ENCODE results near the gene TECPR2. TPM values are rescaled to one million over a fixed set of nuclear protein-coding genes. Genes with fewer than 3 reads are reported as not detected.

TECPR2 gene
- total and polyA plus RNA-seq, 2 of the 13 experiments (the other 11 are each of a cell fraction or from before 2014, with no cell fraction given): 3.5 to 5.7 TPM

- peak; percentile 46; the same call in 1 of the 2 replicates for TF ChIP-seq HINFP (CRISPR knock-in tag; IDR thresholded peaks at IDR 0.05; ENCODE audit: low read depth)
- 0 out of 2 replicates have a peak, but pooled peaks have one; percentile 18 for TF ChIP-seq ATF1 (CRISPR knock-in tag; IDR thresholded peaks at IDR 0.05)
- no peak for TF ChIP-seq ZNF773 (CRISPR knock-in tag; IDR thresholded peaks at IDR 0.05; ENCODE audit: borderline replicate concordance)
- TF ChIP-seq, protein P1, sequence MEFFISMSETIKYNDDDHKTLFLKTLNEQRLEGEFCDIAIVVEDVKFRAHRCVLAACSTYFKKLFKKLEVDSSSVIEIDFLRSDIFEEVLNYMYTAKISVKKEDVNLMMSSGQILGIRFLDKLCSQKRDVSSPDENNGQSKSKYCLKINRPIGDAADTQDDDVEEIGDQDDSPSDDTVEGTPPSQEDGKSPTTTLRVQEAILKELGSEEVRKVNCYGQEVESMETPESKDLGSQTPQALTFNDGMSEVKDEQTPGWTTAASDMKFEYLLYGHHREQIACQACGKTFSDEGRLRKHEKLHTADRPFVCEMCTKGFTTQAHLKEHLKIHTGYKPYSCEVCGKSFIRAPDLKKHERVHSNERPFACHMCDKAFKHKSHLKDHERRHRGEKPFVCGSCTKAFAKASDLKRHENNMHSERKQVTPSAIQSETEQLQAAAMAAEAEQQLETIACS (CRISPR knock-in tag; IDR thresholded peaks at IDR 0.05): no peak
- TF ChIP-seq STAT5B (CRISPR knock-in tag; IDR thresholded peaks at IDR 0.05): no peak
- TF ChIP-seq ZNF761 (CRISPR knock-in tag; conservative IDR thresholded peaks at IDR 0.05): 0 out of 2 replicates have a peak, but pooled peaks have one; percentile 20
- peak; percentile 66; the same call in 1 of the 2 replicates for TF ChIP-seq TAF1 (CRISPR knock-in tag; IDR thresholded peaks at IDR 0.05)
- peak; percentile 6; the same call in 1 of the 2 replicates for TF ChIP-seq SMAD3 (CRISPR knock-in tag; IDR thresholded peaks at IDR 0.05)
- TF ChIP-seq POLR2G (IDR thresholded peaks at IDR 0.05; ENCODE audit: low read depth, low read length): peak; percentile 79
- TF ChIP-seq, protein P2, sequence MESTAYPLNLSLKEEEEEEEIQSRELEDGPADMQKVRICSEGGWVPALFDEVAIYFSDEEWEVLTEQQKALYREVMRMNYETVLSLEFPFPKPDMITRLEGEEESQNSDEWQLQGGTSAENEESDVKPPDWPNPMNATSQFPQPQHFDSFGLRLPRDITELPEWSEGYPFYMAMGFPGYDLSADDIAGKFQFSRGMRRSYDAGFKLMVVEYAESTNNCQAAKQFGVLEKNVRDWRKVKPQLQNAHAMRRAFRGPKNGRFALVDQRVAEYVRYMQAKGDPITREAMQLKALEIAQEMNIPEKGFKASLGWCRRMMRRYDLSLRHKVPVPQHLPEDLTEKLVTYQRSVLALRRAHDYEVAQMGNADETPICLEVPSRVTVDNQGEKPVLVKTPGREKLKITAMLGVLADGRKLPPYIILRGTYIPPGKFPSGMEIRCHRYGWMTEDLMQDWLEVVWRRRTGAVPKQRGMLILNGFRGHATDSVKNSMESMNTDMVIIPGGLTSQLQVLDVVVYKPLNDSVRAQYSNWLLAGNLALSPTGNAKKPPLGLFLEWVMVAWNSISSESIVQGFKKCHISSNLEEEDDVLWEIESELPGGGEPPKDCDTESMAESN (CRISPR knock-in tag; conservative IDR thresholded peaks at IDR 0.05): peak; percentile 71; the same call in 1 of the 2 replicates
- 0 out of 2 replicates have a peak, but pooled peaks have one; percentile 47 for TF ChIP-seq ZSCAN21 (CRISPR knock-in tag; IDR thresholded peaks at IDR 0.05; ENCODE audit: borderline replicate concordance)
- peak; percentile 15; the same call in 1 of the 2 replicates for TF ChIP-seq YEATS4 (CRISPR knock-in tag; IDR thresholded peaks at IDR 0.05; ENCODE audit: borderline replicate concordance)
- TF ChIP-seq, protein P3, sequence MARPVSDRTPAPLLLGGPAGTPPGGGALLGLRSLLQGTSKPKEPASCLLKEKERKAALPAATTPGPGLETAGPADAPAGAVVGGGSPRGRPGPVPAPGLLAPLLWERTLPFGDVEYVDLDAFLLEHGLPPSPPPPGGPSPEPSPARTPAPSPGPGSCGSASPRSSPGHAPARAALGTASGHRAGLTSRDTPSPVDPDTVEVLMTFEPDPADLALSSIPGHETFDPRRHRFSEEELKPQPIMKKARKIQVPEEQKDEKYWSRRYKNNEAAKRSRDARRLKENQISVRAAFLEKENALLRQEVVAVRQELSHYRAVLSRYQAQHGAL (CRISPR knock-in tag; IDR thresholded peaks at IDR 0.05; ENCODE audit: not compliant biosample characterization): no peak
- peak; percentile 53; the same call in 1 of the 2 replicates for TF ChIP-seq MAX (IDR thresholded peaks at IDR 0.05)
- no peak for TF ChIP-seq AGO2 (optimal IDR thresholded peaks at IDR 0.05; ENCODE audit: low read depth, low read length)
- TF ChIP-seq SKI (IDR thresholded peaks at IDR 0.05; ENCODE audit: partially characterized antibody): no peak
- peak; percentile 82; the same call in 1 of the 2 replicates for TF ChIP-seq BRD4 (CRISPR knock-in tag; IDR thresholded peaks at IDR 0.05)
- 0 out of 2 replicates have a peak, but pooled peaks have one; percentile 44 for TF ChIP-seq ZNF138 (CRISPR knock-in tag; IDR thresholded peaks at IDR 0.05; ENCODE audit: low read depth)
- no peak for TF ChIP-seq ZBTB21 (CRISPR knock-in tag; IDR thresholded peaks at IDR 0.05)
- TF ChIP-seq CEBPG (CRISPR knock-in tag; IDR thresholded peaks at IDR 0.05): 0 out of 2 replicates have a peak, but pooled peaks have one; percentile 12
- TF ChIP-seq, protein P4, sequence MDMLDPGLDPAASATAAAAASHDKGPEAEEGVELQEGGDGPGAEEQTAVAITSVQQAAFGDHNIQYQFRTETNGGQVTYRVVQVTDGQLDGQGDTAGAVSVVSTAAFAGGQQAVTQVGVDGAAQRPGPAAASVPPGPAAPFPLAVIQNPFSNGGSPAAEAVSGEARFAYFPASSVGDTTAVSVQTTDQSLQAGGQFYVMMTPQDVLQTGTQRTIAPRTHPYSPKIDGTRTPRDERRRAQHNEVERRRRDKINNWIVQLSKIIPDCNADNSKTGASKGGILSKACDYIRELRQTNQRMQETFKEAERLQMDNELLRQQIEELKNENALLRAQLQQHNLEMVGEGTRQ (IDR thresholded peaks at IDR 0.05; ENCODE audit: low read depth, low read length): no peak
- TF ChIP-seq, protein P4 (CRISPR knock-in tag; IDR thresholded peaks at IDR 0.05; ENCODE audit: borderline replicate concordance): no peak
Measured at GRCh38 chr14:102320671-102321455, 41.9 kb upstream of the TECPR2 start (continued).
